Testis (tissue), 2 donors: ENCODE measurements around the gene MCM7.

Experiments used
- CTCF ChIP-seq, 3 experiments: fragments of 450-650 bp in 2 of 3; fragments of 200-600 bp in 1 of 3; sonication (generic) in 1 of 3; IDR thresholded peaks; one replicate each; pipeline ENCODE4 v1.5.1; 2016 to 2019; ENCODE audit warnings: antibody characterized with exemption in 3 of 3, mild to moderate bottlenecking in 2 of 3, moderate library complexity in 1 of 3
- POLR2A ChIP-seq: fragments of 450-650 bp; IDR thresholded peaks from one replicate; pipeline ENCODE4 v1.6.1; 2017; ENCODE audit warnings: antibody characterized with exemption, mild to moderate bottlenecking, moderate library complexity

GRCh38 chr7:100077205-100077604 lies 24.0 kb downstream of the MCM7 start:
- TF ChIP-seq CTCF (IDR thresholded peaks at IDR 0.05) (no peak), POLR2A (no peak)
